ENCODE data around the gene ZNF598.
"Not testable (repeated sequence)": the region's sequence is repeated elsewhere in the genome, so short reads cannot be mapped to it uniquely, and the experiment has no call there.

The ZNF598 gene

GRCh38 chr16:2015117-2015946 is 5.7 kb upstream of the ZNF598 start:
- Histone ChIP-seq H3K27me3 (ENCODE audit: control insufficient read depth in 1 of 2, insufficient read depth in 2 of 2, low read length in 2 of 2) (peaks cover 11 to 13% of the 10 kb centered on the region in 2 donors), H3K36me3 (ENCODE audit: control insufficient read depth in 2 of 2, insufficient read depth in 2 of 2, low read length in 2 of 2) (no peaks in the 10 kb centered on the region), H3K27ac (ENCODE audit: low read length) (no peak overlapping the region), H3K4me1 (ENCODE audit: control insufficient read depth, insufficient read depth, low read length) (peaks cover 15% of the 10 kb centered on the region), H3K4me3 (ENCODE audit: low read length in 2 of 2) (no peak overlapping the region), H3K9me3 (ENCODE audit: control insufficient read depth in 2 of 2, low read length in 2 of 2) (no peaks in the 10 kb centered on the region), H3K9ac (ENCODE audit: low read length in 2 of 2) (no peak overlapping the region)

- Histone ChIP-seq H3K27me3 (ENCODE audit: control insufficient read depth in 1 of 2, insufficient read depth in 2 of 2, low read length in 2 of 2) (peaks cover 0 to 3% of the 10 kb centered on the region in 2 donors), H3K36me3 (ENCODE audit: control insufficient read depth in 2 of 2, insufficient read depth in 2 of 2, low read length in 2 of 2) (no peaks in the 10 kb centered on the region), H3K4me3 (ENCODE audit: low read length in 2 of 2) (no peak overlapping the region), H3K4me1 (ENCODE audit: control insufficient read depth, insufficient read depth, low read length) (peaks cover 17% of the 10 kb centered on the region), H3K9ac (ENCODE audit: low read length in 2 of 2) (no peak overlapping the region), H3K9me3 (ENCODE audit: control insufficient read depth in 2 of 2, low read length in 2 of 2) (no peaks in the 10 kb centered on the region), H3K27ac (ENCODE audit: low read length) (no peak overlapping the region)
Observed at GRCh38 chr16:2013527-2013926, 3.9 kb upstream of the ZNF598 start.

GRCh38 chr16:2011726-2012125 is 2.1 kb upstream of the ZNF598 start:
- not testable (repeated sequence) for H3K9me3 ChIP-seq (ENCODE audit: control insufficient read depth in 2 of 2, low read length in 2 of 2); H3K27ac ChIP-seq (ENCODE audit: low read length); H3K27me3 ChIP-seq (ENCODE audit: control insufficient read depth in 1 of 2, insufficient read depth in 2 of 2, low read length in 2 of 2); H3K9ac ChIP-seq (ENCODE audit: low read length in 2 of 2); H3K36me3 ChIP-seq (ENCODE audit: control insufficient read depth in 2 of 2, insufficient read depth in 2 of 2, low read length in 2 of 2); H3K4me3 ChIP-seq (ENCODE audit: low read length in 2 of 2)
- peaks cover 34% of the 10 kb centered on the region for H3K4me1 ChIP-seq (ENCODE audit: control insufficient read depth, insufficient read depth, low read length)

GRCh38 chr16:2009164-2009711 is 383 bp downstream of the ZNF598 start:
- Histone ChIP-seq H3K9ac (ENCODE audit: low read length in 2 of 2) (peak overlapping the region; percentile 84 to 88), H3K27me3 (ENCODE audit: control insufficient read depth in 1 of 2, insufficient read depth in 2 of 2, low read length in 2 of 2) (no peaks in the 10 kb centered on the region), H3K27ac (ENCODE audit: low read length) (peak overlapping the region; percentile 31), H3K36me3 (ENCODE audit: control insufficient read depth in 2 of 2, insufficient read depth in 2 of 2, low read length in 2 of 2) (no peaks in the 10 kb centered on the region), H3K4me3 (ENCODE audit: low read length in 2 of 2) (peak overlapping the region; percentile 77 to 87), H3K4me1 (ENCODE audit: control insufficient read depth, insufficient read depth, low read length) (peaks cover 54% of the 10 kb centered on the region), H3K9me3 (ENCODE audit: control insufficient read depth in 2 of 2, low read length in 2 of 2) (no peaks in the 10 kb centered on the region)

- Histone ChIP-seq H3K27me3 (ENCODE audit: control insufficient read depth in 1 of 2, insufficient read depth in 2 of 2, low read length in 2 of 2) (no peaks in the 10 kb centered on the region), H3K27ac (ENCODE audit: low read length) (no peak overlapping the region), H3K4me1 (ENCODE audit: control insufficient read depth, insufficient read depth, low read length) (peaks cover 59% of the 10 kb centered on the region), H3K9ac (ENCODE audit: low read length in 2 of 2) (peak overlapping the region; percentile 84 to 88), H3K4me3 (ENCODE audit: low read length in 2 of 2) (peak overlapping the region; percentile 77 to 87), H3K36me3 (ENCODE audit: control insufficient read depth in 2 of 2, insufficient read depth in 2 of 2, low read length in 2 of 2) (no peaks in the 10 kb centered on the region), H3K9me3 (ENCODE audit: control insufficient read depth in 2 of 2, low read length in 2 of 2) (no peaks in the 10 kb centered on the region)
Observed at GRCh38 chr16:2008631-2009163, 924 bp downstream of the ZNF598 start.

GRCh38 chr16:2008009-2008526 is 1.6 kb downstream of the ZNF598 start:
- Histone ChIP-seq H3K27ac (ENCODE audit: low read length) (no peak overlapping the region), H3K4me3 (ENCODE audit: low read length in 2 of 2) (peak overlapping the region in 1 of 2 donors; percentile 77), H3K36me3 (ENCODE audit: control insufficient read depth in 2 of 2, insufficient read depth in 2 of 2, low read length in 2 of 2) (no peaks in the 10 kb centered on the region), H3K27me3 (ENCODE audit: control insufficient read depth in 1 of 2, insufficient read depth in 2 of 2, low read length in 2 of 2) (no peaks in the 10 kb centered on the region), H3K9ac (ENCODE audit: low read length in 2 of 2) (peak overlapping the region; percentile 84 to 88), H3K9me3 (ENCODE audit: control insufficient read depth in 2 of 2, low read length in 2 of 2) (no peaks in the 10 kb centered on the region), H3K4me1 (ENCODE audit: control insufficient read depth, insufficient read depth, low read length) (peaks cover 64% of the 10 kb centered on the region)

GRCh38 chr16:2007081-2007836 is 2.4 kb downstream of the ZNF598 start:
- H3K9ac ChIP-seq (ENCODE audit: low read length in 2 of 2) = peak overlapping the region in 1 of 2 donors; percentile 47
- H3K4me3 ChIP-seq (ENCODE audit: low read length in 2 of 2) = peak overlapping the region in 1 of 2 donors; percentile 77
- no peaks in the 10 kb centered on the region for H3K27me3 ChIP-seq (ENCODE audit: control insufficient read depth in 1 of 2, insufficient read depth in 2 of 2, low read length in 2 of 2)
- H3K27ac ChIP-seq (ENCODE audit: low read length) = no peak overlapping the region
- peaks cover 2 to 3% of the 10 kb centered on the region in 2 donors for H3K36me3 ChIP-seq (ENCODE audit: control insufficient read depth in 2 of 2, insufficient read depth in 2 of 2, low read length in 2 of 2)
- H3K9me3 ChIP-seq (ENCODE audit: control insufficient read depth in 2 of 2, low read length in 2 of 2) = no peaks in the 10 kb centered on the region
- peaks cover 64% of the 10 kb centered on the region for H3K4me1 ChIP-seq (ENCODE audit: control insufficient read depth, insufficient read depth, low read length)

GRCh38 chr16:2006317-2006716 is 3.3 kb downstream of the ZNF598 start:
- peaks cover 11 to 13% of the 10 kb centered on the region in 2 donors for H3K36me3 ChIP-seq (ENCODE audit: control insufficient read depth in 2 of 2, insufficient read depth in 2 of 2, low read length in 2 of 2)
- no peak overlapping the region for H3K9ac ChIP-seq (ENCODE audit: low read length in 2 of 2)
- no peaks in the 10 kb centered on the region for H3K27me3 ChIP-seq (ENCODE audit: control insufficient read depth in 1 of 2, insufficient read depth in 2 of 2, low read length in 2 of 2)
- H3K4me1 ChIP-seq (ENCODE audit: control insufficient read depth, insufficient read depth, low read length) = peaks cover 64% of the 10 kb centered on the region
- H3K9me3 ChIP-seq (ENCODE audit: control insufficient read depth in 2 of 2, low read length in 2 of 2) = no peaks in the 10 kb centered on the region
- no peak overlapping the region for H3K27ac ChIP-seq (ENCODE audit: low read length)
- no peak overlapping the region for H3K4me3 ChIP-seq (ENCODE audit: low read length in 2 of 2)

GRCh38 chr16:2005646-2006045 is 4.0 kb downstream of the ZNF598 start:
- Histone ChIP-seq H3K36me3 (ENCODE audit: control insufficient read depth in 2 of 2, insufficient read depth in 2 of 2, low read length in 2 of 2) (peaks cover 13 to 19% of the 10 kb centered on the region in 2 donors), H3K9me3 (ENCODE audit: control insufficient read depth in 2 of 2, low read length in 2 of 2) (no peaks in the 10 kb centered on the region), H3K4me1 (ENCODE audit: control insufficient read depth, insufficient read depth, low read length) (peaks cover 64% of the 10 kb centered on the region), H3K27me3 (ENCODE audit: control insufficient read depth in 1 of 2, insufficient read depth in 2 of 2, low read length in 2 of 2) (no peaks in the 10 kb centered on the region), H3K9ac (ENCODE audit: low read length in 2 of 2) (no peak overlapping the region), H3K4me3 (ENCODE audit: low read length in 2 of 2) (no peak overlapping the region), H3K27ac (ENCODE audit: low read length) (no peak overlapping the region)

GRCh38 chr16:2004795-2005517 is 4.7 kb downstream of the ZNF598 start:
- H3K27ac ChIP-seq (ENCODE audit: low read length) = no peak overlapping the region

More at GRCh38 chr16:2004795-2005517, 4.7 kb downstream of the ZNF598 start:
- Histone ChIP-seq H3K4me1 (ENCODE audit: control insufficient read depth, insufficient read depth, low read length) (peaks cover 57% of the 10 kb centered on the region), H3K4me3 (ENCODE audit: low read length in 2 of 2) (no peak overlapping the region), H3K36me3 (ENCODE audit: control insufficient read depth in 2 of 2, insufficient read depth in 2 of 2, low read length in 2 of 2) (peaks cover 15 to 22% of the 10 kb centered on the region in 2 donors), H3K9ac (ENCODE audit: low read length in 2 of 2) (no peak overlapping the region), H3K27me3 (ENCODE audit: control insufficient read depth in 1 of 2, insufficient read depth in 2 of 2, low read length in 2 of 2) (no peaks in the 10 kb centered on the region), H3K9me3 (ENCODE audit: control insufficient read depth in 2 of 2, low read length in 2 of 2) (no peaks in the 10 kb centered on the region)

Measured in stomach smooth muscle (tissue), 2 donors.